Skin of body (tissue), 2 donors: Measurements from ENCODE around the gene RABL3. TPM values are rescaled to one million over a fixed set of nuclear protein-coding genes. Genes with fewer than 3 reads are reported as not detected.
"Not testable (repeated sequence)": the region's sequence is repeated elsewhere in the genome, so short reads cannot be mapped to it uniquely, and the experiment has no call there.

ENCODE experiments used
- DNase-seq: peaks from one replicate; lab custom pipeline; 2025; lab: John Stamatoyannopoulos, UW
- total RNA-seq: library from RNA; depleted of rRNA; stranded (reverse); fragments of >200 nt; gene quantifications from one replicate; pipeline ENCODE4 v1.2.3, GENCODE V29; 2014

The RABL3 gene
- total RNA-seq, 1 donor from 2014 or later: 10.4 TPM

- no peak for DNase-seq
Observed at GRCh38 chr3:120745466-120745865, 3.1 kb upstream of the RABL3 start.

DNA sequence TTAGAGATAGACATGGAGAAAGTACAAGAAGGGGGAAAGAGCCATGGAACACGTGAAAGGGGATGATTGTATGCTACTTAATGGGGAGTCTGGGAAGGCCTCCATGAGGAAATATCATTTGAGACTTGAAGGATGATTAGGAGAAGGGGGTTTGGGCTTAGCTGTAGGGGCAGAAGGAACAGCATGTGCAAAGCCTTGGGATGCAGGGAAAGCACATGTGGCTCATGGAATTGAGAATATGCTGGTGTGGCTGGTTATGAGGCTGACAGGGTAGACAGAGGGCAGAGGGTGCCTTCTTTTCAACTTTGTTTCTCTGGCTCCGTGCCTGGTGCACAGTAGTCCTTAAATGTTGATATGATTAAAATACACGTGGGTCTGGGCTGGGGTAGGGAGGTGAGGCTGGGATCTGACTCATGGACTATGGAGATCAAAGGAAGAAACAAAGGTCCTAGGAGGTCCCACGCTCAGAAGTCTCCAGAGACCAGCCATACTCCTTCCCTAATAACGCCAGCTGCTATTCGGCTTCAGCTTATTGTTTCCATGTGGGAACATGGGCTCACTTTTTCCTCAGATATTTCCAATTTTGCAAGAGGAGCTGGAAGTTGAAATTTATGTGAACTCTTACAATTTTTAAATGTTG lies 1.4 kb upstream of the RABL3 start:
- peak; percentile 35 for DNase-seq

GRCh38 chr3:120742849-120743365 lies 591 bp upstream of the RABL3 start:
- DNase-seq: peak; percentile 27

DNA sequence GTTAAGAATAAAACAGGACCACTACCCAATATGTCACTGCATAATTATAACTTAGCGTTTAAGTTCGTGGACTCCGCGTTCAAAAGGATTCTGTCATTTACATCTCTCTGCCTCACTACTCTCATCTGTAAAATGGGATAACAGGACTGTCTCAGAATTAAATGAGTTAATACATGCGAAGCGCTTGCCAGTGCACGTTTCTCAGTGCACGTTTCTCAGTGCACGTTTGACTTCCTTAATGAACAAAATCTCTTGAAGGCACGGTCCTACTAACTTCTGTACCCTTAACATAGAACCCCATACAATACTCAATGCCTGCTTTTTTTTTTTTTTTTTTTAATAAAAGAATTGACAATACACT lies 499 bp downstream of the RABL3 start:
- peak; percentile 59 for DNase-seq

DNA sequence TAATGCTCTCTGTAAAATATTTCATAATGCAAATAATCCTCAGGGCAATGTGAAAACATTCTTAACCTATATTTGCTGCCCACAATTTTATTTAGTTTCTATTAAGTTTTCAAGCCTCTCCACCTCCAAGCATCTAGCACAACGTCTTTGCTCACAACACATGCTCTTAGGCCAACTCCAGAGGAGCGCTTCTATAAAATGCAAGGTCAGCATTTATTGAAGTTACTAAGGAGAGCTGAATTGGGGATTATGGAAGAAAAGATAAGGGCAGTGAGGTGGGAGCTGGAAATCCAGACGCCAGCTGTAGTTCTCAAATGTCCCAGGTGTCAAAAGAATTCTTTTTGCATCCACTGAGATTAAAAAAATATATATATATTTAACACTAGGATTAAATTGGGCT lies 996 bp downstream of the RABL3 start:
- no peak for DNase-seq

DNA sequence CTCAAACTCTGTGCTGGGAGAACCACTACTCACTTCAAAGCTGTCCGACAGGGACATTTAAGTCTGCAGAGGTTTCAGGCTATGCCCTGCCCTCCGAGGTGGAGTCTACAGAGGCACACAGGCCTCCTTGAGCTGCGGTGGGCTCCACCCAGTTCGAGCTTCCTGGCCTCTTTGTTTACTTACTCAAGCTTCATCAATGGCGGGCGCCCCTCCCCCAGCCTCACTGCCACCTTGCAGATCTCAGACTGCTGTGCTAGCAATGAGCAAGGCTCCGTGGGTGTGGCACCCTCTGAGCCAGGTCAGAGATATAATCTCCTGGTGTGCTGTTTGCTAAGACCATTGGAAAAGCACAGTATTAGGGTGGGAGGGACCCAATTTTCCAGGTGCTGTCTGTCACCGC lies 4.3 kb downstream of the RABL3 start:
- DNase-seq: not testable (repeated sequence)

DNA sequence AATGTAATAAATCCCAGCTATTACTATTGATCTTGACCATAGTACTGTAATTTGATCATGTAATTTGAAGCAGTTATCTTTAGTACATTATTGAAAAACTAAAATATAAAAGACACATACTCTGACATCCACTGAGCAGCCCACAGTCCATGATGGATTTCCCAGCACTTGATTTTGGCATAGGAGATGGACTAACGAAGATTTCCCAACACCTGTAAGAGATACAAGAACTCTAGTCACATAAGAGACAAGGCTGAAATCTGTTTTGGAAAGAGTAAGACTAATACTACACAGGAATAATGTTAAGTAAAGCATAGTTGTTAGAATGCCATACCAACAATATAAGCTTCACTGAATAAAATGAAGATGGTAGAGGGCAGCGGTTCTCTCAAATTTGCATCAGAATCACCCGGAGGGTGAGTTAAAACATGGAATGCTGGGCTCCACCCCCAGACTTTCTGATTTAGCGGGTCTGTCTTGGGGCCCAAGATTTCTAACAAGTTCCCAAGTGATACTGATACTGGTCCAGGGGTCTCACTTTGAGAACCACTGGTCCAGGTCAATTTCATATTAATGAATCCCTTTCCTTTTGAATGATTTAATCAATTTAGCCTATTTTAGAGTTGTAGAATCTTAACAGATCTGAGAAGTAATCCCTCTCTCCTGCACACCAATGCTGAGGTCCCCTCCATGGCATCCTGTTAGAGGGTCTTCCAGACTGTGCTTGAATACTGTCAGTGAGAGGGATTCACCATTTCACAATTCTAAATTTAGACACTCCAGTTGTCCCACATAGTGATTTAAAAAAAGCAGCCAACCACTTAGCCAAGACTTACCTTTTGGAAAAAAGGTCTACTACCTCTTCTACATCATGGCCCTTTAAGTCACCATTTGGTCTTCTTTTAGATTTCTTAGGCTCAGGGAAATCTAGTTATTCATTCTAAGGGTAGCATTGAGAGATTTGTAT lies 11.5 kb downstream of the RABL3 start:
- DNase-seq: no peak

GRCh38 chr3:120726791-120727190 lies 15.5 kb downstream of the RABL3 start:
- no peak for DNase-seq

GRCh38 chr3:120719167-120719834 lies 23.0 kb downstream of the RABL3 start:
- DNase-seq: not testable (repeated sequence)

DNA sequence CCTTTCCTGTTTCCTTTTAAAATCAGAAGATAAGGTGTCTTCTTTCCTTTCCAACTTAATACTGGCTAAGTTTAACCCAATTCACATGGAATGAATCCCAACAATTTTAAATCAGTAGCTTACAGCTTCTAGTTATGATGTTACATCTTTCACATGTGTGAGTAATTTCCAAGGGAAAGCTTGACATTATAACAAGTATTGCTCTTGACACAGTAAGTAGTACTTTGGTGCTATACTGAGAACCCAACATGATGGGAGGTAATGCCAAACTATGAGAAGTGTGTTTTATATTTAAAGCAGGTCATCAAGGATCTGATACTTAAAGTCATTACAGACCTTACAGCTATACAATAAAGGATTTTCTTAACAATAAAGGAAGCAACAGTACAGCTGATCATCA lies 29.1 kb downstream of the RABL3 start:
- DNase-seq: no peak

DNA sequence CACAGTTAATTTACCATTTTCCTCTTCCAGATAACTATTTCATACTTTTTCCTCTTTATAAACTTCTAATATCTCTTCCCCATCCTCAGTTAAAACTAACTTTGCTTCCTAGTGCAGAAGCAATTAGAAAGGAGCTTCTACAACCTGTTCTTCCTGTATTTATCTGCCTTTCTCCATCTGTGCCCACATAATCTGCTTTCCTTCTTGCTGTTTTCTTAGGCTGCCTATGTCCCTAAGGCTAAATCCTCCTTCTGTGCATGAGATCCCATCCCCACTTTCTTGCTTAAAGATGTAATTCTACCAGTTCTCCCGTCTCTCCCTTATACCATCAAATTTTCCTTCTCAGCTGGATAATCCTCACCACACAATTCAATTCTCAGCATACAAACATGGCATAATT lies 31.9 kb downstream of the RABL3 start:
- DNase-seq: no peak

GRCh38 chr3:120708408-120708807 lies 33.9 kb downstream of the RABL3 start:
- no peak for DNase-seq

DNA sequence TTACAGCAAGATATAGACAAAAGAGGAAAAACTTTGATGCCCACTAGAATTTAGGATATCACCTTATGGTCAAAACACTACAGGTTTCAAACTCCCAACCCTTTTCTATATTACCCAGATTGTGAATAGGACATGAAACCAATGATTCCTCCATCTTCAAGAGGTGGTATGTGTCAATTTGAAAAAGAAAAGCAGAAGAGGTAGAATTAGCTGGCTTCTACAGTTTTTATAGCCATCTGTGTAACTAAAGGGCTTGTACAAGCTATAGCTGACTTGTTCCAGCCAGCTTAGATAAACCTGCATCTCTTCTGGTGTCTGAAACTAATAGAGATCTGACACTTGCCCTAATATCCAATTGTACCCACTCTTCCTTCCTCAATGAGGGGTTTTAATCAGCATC lies 35.4 kb downstream of the RABL3 start:
- DNase-seq: no peak

DNA sequence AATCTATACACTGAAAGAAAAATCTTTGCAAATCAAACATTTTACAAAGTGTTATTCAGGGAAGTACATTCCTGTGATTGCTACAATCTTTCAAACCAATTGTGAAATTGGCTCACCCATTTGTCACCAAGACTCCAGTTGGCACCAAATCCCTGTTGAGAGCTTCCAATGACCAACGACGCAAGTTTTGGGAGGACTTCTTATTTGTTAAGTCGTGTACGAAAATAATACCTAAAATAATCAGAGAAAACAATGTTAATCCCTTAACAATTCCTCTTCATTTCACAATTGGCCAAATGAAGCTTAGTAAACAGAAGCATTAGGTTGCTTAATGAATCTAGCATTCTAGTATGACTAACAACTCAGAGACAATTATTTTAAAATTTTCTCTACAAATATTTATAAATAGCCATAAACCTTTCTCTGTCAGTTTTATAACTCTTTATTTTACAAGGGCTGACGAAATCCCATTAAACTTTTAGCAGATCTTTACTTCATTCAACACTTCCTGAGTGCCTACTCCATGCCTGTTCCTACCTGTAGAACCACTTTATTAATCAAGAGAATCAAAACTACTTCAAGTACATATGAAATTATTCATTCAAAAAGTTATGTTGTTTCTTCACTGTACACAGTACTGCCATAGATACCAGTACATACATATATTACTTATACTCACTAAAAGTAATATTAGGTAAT lies 36.3 kb downstream of the RABL3 start:
- DNase-seq: no peak

- DNase-seq: no peak
Observed at GRCh38 chr3:120699333-120699732, 43.0 kb downstream of the RABL3 start.

DNA sequence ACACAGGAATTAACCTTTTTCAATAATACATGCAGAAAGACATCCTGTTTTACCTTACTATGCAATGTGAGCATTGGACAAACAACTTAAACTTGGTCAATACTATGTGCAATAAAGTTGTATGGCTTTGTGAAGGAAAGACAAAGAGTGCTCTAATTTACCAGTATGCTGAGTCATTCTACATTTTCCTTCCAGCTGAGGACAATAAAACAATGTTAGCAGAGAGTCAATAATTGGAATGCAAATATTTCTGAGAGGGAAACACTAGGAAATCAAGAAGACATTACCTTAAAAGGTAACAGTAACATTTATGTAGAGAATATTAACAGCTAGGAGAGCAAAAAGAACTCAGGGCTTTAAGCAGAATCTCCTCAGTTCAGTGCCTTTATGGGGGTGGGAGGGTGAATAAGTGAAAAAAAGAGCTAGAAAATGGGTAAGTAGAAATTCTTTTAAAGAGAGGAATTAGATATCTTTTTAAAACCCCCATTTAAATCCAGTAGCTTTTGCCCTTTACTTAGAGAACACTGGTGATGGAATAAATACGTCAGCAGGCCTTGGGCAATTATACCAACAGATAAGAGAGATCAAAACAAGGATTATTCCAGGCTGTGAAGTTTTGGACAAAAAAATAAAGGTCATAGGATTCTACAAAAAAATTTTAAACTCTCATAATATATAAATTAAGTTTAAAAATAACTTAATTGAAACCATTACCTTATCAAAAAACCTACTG lies 48.7 kb downstream of the RABL3 start:
- no peak for DNase-seq

DNA sequence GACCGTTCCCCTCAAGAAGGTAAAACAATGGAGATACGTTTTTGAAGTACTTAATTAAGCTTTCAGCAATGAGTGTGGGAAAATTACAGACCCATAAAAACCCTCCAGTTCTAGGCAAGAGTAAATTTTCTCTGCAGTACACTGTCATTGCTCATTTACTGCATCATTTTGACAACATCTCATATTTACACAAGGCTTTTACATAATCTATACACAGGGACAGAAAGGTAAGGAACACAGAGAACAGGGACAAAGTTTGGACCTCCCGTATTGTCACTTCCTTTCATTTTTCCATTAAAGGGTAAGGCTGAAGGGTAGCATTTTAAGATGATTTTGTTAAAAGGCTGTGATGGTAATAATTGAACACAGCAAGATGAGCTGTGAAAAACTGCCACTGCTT lies 52.9 kb downstream of the RABL3 start:
- no peak for DNase-seq

DNA sequence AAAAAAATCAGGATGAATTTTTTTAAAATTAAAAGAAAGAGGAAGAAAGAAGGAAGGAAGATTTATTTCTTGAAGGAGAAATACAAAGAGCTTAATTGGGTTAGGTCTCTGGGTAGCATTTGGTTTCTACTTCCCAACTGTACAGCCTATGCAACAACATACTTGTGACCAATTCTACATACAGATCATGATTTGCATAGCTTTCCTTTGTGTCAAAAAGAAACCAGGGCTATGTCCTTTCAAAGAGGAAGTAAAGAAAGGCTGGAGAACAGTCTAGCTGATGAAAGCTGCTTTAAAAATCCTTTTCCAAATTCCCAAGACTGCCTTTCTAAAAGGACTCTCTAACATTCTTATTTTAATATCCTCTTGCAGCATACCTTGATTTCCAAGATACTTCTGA lies 54.2 kb downstream of the RABL3 start:
- no peak for DNase-seq

DNA sequence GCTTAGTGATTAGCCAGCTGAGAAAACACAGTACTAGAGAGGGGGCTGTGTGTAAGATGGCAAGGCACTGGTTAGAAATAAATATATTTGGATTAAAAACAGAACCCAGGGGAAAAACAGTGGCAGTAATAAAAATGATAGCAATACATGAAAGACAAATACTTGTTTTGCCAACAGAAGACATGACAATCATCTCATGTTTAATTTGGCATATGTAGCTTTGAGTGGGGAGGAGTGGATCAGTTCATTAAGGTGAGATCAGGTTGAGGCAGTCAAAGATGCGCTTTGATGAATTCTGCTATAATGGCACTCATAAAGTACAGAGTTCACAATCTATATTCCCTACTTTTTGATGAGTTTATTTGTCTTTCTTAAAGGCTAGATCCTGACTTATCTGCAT lies 56.9 kb downstream of the RABL3 start:
- no peak for DNase-seq

GRCh38 chr3:120684896-120685295 lies 57.4 kb downstream of the RABL3 start:
- no peak for DNase-seq
